ENCODE results near the gene FGF3. TPM values are rescaled to one million over a fixed set of nuclear protein-coding genes. Genes with fewer than 3 reads are reported as not detected.

Gene FGF3
- polyA plus RNA-seq, 1 donor from 2014 or later: 3.7 TPM

- no peaks in the 10 kb centered on the region for H3K36me3 ChIP-seq (ENCODE audit: insufficient read depth, low read length)
Observed at GRCh38 chr11:69814411-69814810, 4.8 kb downstream of the FGF3 start.

GRCh38 chr11:69813839-69814238 is 5.4 kb downstream of the FGF3 start:
- Histone ChIP-seq H3K27me3 (ENCODE audit: insufficient read depth, low read depth, low read length) (peaks cover 32% of the 10 kb centered on the region), H3K4me2 (ENCODE audit: low read length) (no peak overlapping the region), H3K9me2 (ENCODE audit: insufficient read depth, low read length) (no peaks in the 10 kb centered on the region), H3K9me3 (ENCODE audit: low read length) (no peaks in the 10 kb centered on the region), H3F3A (ENCODE audit: insufficient read depth, low read length, poor library complexity, severe bottlenecking) (no peaks in the 10 kb centered on the region), H2AFZ (ENCODE audit: low read depth, low read length) (no peak overlapping the region), H3K36me3 (ENCODE audit: insufficient read depth, low read length) (no peaks in the 10 kb centered on the region), H3K79me2 (replicated peaks; ENCODE audit: insufficient read depth, low read length) (peaks cover 4% of the 10 kb centered on the region), H3K9ac (ENCODE audit: low read length) (no peak overlapping the region), H4K20me1 (ENCODE audit: insufficient read depth) (no peaks in the 10 kb centered on the region), H3K27ac (ENCODE audit: low read length) (no peak overlapping the region), H3K4me3 (ENCODE audit: low read length) (no peak overlapping the region)
- TF ChIP-seq REST (IDR thresholded peaks at IDR 0.05; ENCODE audit: borderline replicate concordance): no peak
- TF ChIP-seq RAD21 (conservative IDR thresholded peaks at IDR 0.05): no peak
- TF ChIP-seq EP300 (conservative IDR thresholded peaks at IDR 0.05; ENCODE audit: poor library complexity, severe bottlenecking): no peak
- no peak for TF ChIP-seq MXI1 (conservative IDR thresholded peaks at IDR 0.05; ENCODE audit: poor library complexity, severe bottlenecking)
- TF ChIP-seq TAF1 (IDR thresholded peaks at IDR 0.05; ENCODE audit: low read depth): no peak
- no peak for TF ChIP-seq EZH2 (IDR thresholded peaks at IDR 0.05; ENCODE audit: borderline replicate concordance, insufficient read depth, low read length, poor library complexity, severe bottlenecking)
- no peak for TF ChIP-seq SMC3 (conservative IDR thresholded peaks at IDR 0.05; ENCODE audit: poor library complexity)
- TF ChIP-seq POLR2AphosphoS5 (IDR thresholded peaks at IDR 0.05): no peak
- TF ChIP-seq CTCF (IDR thresholded peaks at IDR 0.05; ENCODE audit: poor library complexity, severe bottlenecking): no peak

More at GRCh38 chr11:69814411-69814810, 4.8 kb downstream of the FGF3 start:
- Histone ChIP-seq H3K79me2 (replicated peaks; ENCODE audit: insufficient read depth, low read length) (peaks cover 4% of the 10 kb centered on the region), H3K9me3 (ENCODE audit: low read length) (no peaks in the 10 kb centered on the region), H3K27ac (ENCODE audit: low read length) (no peak overlapping the region), H3F3A (ENCODE audit: insufficient read depth, low read length, poor library complexity, severe bottlenecking) (no peaks in the 10 kb centered on the region), H4K20me1 (ENCODE audit: insufficient read depth) (no peaks in the 10 kb centered on the region), H2AFZ (ENCODE audit: low read depth, low read length) (no peak overlapping the region), H3K4me2 (ENCODE audit: low read length) (no peak overlapping the region), H3K9ac (ENCODE audit: low read length) (no peak overlapping the region), H3K27me3 (ENCODE audit: insufficient read depth, low read depth, low read length) (peaks cover 36% of the 10 kb centered on the region), H3K9me2 (ENCODE audit: insufficient read depth, low read length) (no peaks in the 10 kb centered on the region), H3K4me3 (ENCODE audit: low read length) (no peak overlapping the region)
- TF ChIP-seq RAD21 (conservative IDR thresholded peaks at IDR 0.05) (no peak), CTCF (IDR thresholded peaks at IDR 0.05; ENCODE audit: poor library complexity, severe bottlenecking) (no peak), POLR2AphosphoS5 (IDR thresholded peaks at IDR 0.05) (no peak)

All from neural cell (in vitro differentiated cells).